ENCODE results near the gene PTPN20.
"Not testable (repeated sequence)": the region's sequence is repeated elsewhere in the genome, so short reads cannot be mapped to it uniquely, and the experiment has no call there.

The PTPN20 gene, protein sequence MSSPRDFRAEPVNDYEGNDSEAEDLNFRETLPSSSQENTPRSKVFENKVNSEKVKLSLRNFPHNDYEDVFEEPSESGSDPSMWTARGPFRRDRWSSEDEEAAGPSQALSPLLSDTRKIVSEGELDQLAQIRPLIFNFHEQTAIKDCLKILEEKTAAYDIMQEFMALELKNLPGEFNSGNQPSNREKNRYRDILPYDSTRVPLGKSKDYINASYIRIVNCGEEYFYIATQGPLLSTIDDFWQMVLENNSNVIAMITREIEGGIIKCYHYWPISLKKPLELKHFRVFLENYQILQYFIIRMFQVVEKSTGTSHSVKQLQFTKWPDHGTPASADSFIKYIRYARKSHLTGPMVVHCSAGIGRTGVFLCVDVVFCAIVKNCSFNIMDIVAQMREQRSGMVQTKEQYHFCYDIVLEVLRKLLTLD

DNA sequence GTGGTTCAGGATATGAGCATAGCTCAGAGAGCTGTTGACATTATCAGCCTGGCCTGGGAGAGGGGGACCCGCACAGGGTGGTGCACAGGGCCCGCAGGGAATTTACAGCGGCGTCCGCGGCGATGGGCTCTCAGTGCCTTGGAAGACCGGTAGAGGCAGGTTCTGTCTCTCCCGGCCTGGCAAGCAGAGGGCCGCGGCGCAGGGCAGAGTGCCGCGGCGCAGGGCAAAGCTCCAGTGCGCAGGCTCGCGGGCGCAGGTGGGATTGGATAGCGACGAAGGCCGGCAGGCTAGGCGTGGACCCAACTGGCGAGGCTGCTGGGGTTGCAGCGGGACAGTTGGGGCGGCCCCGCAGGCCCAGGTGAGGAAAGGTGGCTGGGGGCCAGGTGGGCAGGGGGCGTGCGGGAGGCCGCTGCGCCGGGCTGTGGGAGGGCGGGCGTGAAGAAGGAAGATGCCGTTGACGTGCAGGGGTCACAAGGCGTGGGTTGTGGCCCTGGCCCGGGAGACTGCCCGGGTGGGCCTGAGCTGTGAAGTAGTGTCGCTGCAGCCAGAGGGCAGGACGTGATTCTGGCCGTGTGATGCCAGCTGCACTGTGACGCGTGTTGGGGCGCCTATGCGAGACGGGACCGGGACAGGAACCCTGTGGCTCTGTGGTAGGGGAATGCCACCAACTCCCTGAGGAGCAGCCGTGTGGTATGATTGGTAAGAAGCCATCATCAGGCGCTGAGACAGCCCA is at the start of gene PTPN20:
TSS of gene PTPN20 (plus strand) at position 285 of the 733 bp plus-strand sequence. CDS start 21,072 bp downstream, outside the sequence.
- DNase-seq (ENCODE audit: low read depth in 1 of 2, low spot score in 1 of 2), result not testable (repeated sequence)

DNA sequence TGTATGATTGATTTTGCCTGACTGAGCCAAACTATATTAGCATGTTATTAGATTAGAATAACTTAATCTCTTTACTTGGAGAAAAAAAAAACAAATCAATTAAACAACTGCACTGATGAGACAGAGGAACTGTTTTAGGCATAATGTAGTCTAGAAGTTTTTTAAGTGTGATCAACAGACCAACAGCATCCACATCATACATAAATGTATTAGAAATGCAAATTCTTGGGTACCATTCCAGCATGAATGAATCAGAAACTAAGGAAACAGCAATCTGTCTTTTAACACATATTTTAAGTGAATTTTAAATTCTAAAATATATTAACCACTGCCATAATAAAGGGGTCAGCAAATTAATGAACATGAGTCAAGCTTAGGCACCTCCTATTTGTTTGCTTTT is 41.5 kb upstream of the PTPN20 start:
- DNase-seq (ENCODE audit: low read depth in 1 of 2, low spot score in 1 of 2), result not testable (repeated sequence)

DNA sequence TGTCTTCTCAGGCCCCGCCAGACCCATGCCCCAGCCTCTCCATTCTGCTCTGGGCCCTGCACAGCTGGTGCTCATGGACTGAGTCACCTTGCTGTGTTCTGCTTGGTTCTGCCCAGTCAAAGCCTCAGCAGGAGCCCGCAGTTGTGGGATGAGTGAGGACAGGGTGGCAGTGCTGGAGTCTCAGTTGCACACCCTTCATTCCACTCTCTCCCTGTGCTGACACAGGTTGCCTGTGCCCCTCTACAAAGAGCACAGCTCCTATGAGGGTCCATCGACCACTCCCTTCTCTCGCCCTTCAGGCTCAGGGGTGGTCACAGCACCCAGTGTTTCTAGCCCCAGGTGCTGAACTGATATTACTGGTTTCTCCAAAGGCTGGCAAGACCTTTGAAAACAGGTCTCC is 39.6 kb upstream of the PTPN20 start:
- DNase-seq (ENCODE audit: low read depth in 1 of 2, low spot score in 1 of 2), result not testable (repeated sequence)

DNA sequence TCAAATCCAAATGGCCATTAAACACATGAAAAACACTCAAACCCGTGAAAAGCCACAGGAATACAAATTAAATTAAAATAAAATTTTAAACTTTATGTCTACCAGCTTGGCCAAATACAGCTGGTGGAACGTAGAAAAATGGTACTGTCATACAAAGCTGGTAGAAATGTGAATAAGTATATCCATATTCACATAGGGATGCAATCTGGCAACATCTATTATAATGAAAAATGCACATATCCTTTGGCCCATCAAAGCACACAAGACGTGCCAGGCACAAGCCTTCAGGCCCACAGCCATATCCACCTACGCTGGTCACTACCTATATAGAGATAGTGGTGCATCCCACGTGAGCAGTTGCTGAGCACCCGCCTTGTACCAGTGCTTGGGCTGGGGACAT is 35.9 kb upstream of the PTPN20 start:
- not testable (repeated sequence) for DNase-seq (ENCODE audit: low read depth in 1 of 2, low spot score in 1 of 2)

DNA sequence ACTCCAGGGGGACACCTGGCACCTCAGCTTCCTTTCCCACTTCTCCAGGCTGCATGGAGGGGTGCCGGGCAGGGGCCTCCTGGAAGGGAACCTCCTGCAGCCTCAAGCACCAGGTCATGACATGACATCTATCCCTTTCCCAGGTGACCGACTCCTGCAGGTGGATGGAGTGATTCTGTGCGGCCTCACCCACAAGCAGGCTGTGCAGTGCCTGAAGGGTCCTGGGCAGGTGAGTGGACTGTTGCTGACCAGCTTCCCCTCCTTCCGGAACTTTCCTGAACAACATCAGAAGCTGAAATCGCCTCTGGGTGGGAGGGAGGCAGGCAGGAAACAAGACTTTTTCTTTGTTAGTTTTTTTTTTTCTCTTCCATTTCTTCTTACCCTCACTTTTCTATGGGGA is 34.5 kb upstream of the PTPN20 start:
- not testable (repeated sequence) for DNase-seq (ENCODE audit: low read depth in 1 of 2, low spot score in 1 of 2)

DNA sequence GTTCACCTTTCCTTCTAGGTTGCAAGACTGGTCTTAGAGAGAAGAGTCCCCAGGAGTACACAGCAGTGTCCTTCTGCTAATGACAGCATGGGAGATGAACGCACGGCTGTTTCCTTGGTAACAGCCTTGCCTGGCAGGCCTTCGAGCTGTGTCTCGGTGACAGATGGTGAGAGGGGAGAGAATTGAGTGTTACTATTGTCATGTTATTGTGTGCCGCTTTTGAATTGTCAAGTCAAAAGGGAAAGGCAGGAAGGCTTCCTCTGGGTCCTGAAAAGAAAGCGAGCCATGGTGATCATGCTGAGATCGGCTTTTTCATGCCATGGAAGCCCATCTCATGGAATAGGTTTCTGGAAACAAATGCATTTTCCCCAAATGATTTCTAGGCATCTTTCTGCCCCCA is 32.5 kb upstream of the PTPN20 start:
- DNase-seq (ENCODE audit: low read depth in 1 of 2, low spot score in 1 of 2), result not testable (repeated sequence)

DNA sequence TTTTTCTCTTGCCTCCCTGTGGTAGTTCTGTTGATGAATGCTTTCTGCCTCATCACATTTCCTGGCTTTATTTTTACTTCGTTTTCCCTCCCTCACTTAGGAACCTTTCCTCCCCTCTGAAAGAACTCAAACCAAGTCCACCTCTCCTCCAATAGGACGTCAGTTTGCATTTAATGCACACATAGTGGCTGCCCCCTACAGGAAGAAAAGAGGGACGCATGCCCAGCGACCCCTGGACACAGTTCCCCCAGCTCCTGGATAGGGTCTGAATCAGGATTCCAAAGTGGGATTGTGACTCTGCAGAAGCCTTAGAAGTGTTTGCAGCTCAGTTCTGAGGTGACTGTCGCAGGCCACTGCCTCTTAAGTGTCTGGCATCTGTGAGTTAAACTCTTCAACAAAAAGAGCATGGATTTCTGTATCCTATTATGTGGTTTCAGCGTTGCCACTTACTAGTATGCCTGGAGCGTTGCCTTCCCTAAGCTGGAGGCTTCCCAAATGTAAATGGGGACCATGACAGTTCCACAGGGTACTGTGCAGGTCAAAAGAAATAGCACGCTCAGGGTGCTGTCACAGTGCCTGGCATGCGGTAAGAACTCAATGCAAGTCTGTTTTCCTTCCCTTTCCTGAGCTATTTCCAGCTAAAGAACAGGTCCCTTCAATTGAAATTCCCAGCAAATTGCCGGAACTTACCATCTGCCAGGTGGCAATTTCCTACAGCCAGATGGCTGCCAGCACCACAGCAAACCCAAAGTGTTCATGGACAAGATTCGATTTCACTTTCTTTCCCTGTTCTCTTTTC is 20.2 kb upstream of the PTPN20 start:
- not testable (repeated sequence) for DNase-seq (ENCODE audit: low read depth in 1 of 2, low spot score in 1 of 2)

DNA sequence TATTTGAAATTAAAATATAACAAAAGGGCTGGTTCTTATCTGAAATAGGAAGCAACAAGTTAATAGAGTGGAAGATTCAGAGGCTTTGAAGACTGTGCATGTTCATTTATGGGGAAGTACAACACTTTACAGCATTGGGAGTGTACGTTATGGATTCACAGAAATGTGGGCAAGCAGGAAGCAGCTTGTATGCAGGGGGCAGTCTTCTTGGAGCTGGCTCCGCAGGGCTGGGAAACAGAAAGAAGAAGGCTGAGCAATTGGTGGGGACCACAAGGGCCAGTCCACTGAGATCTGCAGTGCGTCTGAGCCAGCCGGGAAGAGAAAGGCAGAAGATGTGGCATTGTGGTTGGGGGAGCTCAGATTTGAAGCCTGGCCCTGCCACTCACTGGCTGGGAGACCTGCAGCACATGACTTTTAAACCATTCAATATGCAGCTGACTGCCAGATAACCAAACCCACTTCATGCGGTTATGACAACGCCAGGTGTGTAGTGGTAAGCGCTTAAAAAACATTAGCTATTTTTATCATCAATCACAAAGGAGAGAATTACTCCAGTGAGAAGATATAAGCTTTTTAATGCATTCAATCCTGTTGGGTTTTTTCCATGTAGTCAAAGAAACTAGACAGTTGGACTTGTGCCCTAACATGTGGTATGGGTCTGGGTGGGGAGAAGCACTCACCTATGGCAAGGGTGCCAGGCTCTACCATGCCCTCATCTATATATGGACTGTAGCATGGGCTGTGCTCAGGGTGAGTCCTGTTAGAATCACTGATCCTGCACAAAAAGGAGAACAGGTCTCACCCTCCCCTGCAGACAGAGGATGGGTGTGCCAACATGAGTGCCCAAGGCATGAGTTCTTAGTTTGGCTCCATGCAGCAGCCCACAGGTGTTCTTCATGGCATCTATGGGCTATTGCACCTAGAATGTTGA is 14.2 kb upstream of the PTPN20 start:
- not testable (repeated sequence) for DNase-seq (ENCODE audit: low read depth in 1 of 2, low spot score in 1 of 2)

DNA sequence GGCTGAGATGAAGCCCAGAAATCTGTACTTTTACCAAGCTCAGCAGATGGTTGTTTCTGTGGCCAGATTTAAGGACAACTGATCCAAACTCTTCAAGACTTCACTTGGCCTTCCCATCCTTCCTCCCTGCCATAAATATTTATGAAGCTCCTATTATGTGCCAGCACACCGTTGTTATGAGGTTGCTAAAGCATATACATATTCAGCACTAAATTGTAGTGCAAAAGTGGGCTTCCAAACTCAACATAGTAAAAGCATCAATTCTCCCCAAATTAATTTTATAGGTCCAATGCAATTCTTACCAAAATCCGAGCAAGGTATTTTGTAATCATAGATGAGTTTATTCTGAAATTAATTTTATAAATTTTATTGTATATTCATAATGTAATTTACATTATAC is 10.0 kb upstream of the PTPN20 start:
- not testable (repeated sequence) for DNase-seq (ENCODE audit: low read depth in 1 of 2, low spot score in 1 of 2)

DNA sequence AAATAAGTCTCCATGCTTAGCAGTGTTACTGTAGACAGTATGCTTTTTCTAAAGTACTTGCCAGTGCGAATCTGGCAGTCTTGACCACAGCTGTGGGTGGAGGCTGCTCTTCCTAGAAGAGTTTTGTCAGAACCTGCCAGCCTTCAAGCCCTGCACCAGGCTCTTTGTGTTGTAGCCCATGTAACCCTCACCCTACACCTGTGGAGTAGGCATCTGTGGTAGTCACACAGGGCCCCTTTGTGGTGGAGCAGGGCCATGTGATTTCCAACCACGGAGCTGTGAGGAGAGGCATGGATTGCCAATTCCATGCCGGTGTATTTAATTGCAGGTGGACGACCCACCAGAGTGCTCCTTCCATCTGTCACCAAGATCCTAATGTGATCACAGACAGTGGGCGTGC is 7.4 kb upstream of the PTPN20 start:
- not testable (repeated sequence) for DNase-seq (ENCODE audit: low read depth in 1 of 2, low spot score in 1 of 2)

DNA sequence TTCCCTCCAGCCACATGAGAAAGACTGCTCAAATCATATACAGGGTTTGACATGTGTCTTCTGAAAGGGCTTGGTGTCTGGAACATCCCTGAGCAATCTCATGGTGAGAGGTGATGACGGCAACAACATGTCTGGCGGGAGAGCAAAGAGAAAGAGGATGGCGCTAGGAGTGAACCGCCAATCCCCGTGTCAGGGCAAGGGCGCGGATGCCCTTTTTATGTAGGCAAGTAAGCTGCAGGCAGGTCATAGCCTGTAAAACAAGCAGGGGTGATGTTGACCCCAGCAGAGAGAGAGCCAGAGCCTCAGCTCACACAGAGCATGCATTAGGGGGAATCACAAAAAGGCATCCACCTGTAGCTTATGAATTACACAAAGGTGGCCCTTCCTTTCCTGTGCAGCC is 4.9 kb upstream of the PTPN20 start:
- not testable (repeated sequence) for DNase-seq (ENCODE audit: low read depth in 1 of 2, low spot score in 1 of 2)

DNA sequence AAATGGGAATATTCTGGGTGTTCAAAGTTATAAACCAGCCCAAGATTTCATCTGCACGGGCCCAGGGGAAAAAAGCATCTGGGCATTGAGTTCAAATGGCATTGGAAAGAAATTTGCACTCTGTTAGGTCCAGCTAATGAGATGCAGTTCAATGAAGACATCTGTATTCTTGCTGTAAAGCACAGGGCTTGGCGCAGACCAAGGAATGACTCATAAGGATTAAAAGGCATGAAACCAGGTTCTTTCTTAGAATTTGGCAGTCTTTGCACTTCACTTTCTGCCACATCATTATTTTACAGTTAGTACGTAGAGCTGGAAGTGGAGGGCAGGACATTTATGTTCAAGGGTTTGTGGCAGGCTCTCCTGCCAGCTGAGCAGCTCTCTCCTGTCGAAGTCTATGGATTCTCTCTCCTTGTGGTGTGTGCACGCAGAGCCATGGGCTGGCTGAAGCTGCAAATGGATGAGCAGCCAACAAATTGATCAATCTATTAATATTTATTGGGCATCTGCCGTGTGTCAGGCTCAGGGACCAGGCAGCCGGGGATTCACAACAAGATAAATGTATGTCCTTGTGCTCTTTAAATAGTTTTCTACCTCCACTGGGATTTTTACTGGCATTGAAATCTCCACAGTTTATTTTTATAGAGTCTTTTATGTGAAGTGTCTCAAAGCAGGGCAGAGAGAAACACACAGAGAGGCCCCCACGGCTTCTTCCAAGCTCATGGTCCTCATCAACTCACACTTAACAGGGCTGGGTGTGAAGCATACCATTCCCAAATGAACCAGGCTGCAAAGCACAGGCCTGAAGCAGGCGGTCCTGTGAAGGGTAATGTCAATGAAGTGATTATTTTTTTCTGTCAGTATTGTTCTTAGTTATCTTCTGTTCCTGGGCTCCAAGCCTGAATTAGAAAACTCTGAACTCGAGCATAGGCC is 3.8 kb upstream of the PTPN20 start:
- not testable (repeated sequence) for DNase-seq (ENCODE audit: low read depth in 1 of 2, low spot score in 1 of 2)

DNA sequence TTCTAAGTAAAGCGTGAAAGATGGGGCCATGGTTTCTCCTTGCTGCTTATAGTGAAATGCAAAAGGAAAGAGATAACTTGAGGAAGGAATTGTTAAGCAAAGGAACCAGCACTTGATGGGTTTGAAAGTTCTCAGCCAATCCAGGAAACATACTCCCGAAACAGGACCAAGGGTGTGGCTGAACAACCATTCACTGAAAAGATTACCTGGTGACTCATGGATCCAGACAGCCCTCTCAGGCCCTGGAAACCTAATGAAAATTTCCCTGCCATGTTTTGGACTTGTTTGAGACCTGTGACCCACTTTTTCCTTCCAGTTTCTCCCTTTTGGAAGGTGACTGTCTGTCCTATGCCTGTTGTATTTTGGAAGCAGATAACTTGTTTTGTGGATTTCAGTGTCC is 11.3 kb downstream of the PTPN20 start:
- DNase-seq (ENCODE audit: low read depth in 1 of 2, low spot score in 1 of 2), result not testable (repeated sequence)

DNA sequence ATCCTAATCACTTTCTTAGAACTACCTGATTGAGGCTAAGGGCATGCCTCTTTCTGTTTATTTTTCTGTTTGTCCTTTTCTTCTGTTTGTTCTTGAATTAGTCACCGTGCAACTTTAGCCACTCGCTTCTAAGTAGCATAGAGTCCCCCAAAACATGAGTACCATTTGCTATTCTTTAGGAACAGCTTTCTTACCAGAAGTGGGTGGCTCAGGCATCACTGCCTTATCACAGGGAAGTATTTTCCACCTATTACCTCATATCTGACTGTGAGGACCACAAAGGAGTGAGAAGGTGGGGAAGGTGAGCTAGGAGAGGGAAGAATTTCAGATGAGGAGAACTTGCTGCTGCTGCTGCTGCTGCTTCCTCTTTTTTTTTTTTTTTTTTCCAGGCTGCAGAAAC is 13.9 kb downstream of the PTPN20 start:
- not testable (repeated sequence) for DNase-seq (ENCODE audit: low read depth in 1 of 2, low spot score in 1 of 2)

DNA sequence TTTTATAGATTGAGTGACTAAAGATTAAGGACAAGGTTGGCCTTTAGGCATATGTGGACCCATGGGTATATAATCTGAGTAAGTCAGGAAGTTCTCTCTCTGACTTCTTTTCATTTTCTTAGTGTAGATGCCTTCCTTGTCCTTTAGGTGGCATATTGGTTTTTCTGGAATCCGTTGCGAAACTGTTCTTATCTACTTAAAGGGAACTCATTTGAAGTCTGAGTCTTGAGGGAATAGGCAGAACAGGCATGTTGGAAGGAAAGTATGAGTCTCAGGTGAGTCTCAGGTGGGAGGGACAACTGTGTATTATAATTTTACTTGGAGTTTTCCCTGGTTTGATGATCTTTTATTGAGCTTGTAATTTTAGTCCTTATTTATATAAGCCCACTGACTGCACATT is 14.6 kb downstream of the PTPN20 start:
- not testable (repeated sequence) for DNase-seq (ENCODE audit: low read depth in 1 of 2, low spot score in 1 of 2)

DNA sequence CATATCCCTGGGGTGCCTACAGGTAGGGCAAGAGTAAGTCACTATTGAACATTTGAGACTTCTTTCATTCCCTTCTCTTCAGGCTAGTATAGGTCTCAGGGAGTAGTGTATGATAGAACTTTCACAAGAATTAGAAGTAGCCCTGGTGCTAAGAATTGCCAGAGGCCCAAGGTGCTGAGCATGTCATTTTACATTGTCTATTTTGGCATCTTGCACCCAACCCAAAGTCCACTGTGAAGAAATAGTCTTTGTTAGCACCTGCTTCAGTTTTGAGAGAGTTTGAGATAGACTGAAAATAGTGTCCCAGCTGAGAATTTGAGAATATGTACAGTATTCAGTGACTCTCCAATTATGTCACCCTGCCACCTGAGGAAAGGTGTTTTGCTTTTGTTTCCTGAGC is 17.6 kb downstream of the PTPN20 start:
- DNase-seq (ENCODE audit: low read depth in 1 of 2, low spot score in 1 of 2), result not testable (repeated sequence)

DNA sequence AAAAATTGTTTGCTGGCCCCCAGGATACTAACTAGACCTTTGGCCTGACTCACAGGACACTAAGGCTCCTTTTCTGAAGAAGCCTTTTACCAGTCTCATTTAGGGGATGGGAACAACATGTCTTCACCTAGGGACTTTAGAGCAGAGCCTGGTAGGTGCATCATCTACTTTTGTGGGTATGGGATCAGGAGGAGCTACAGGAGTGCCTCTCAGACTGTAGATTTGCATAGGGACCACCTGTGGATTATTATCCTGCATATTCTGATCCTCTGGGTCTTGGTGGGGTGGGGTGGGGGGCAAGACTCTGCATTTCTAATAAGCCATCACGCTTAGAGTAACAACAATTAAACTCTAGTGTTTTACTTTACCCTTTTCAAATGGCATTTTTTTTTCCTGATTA is 21.2 kb downstream of the PTPN20 start:
- DNase-seq (ENCODE audit: low read depth in 1 of 2, low spot score in 1 of 2), result not testable (repeated sequence)

DNA sequence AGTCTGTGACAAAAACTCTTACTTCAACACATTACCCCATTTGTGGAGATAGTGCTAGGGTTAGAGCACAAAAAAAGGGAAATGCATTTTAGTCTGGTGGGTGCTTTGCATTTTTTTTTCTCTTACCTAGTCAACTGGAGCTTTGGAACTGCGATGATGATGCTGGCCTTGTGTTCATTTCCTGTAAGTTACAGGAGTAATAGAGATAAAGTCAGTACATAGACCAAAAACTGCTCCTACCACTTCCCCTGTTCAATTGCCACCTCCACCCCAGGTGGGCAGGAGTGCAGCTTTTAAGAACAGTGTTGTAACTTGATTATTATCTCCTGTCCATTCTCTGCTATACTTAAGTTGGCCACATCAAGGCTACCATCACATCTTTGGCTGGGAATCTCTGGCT is 29.9 kb downstream of the PTPN20 start:
- not testable (repeated sequence) for DNase-seq (ENCODE audit: low read depth in 1 of 2, low spot score in 1 of 2)
